Measurements from ENCODE around the gene CCDC18. TPM values are rescaled to one million over a fixed set of nuclear protein-coding genes. Genes with fewer than 3 reads are reported as not detected.
"Not testable (repeated sequence)": the region's sequence is repeated elsewhere in the genome, so short reads cannot be mapped to it uniquely, and the experiment has no call there.

CCDC18 gene
- total RNA-seq, 1 experiment from 2014 or later, result 22.2 TPM

GRCh38 chr1:93164816-93165215 is 15.7 kb upstream of the CCDC18 start:
- CTCF ChIA-PET, result no interaction called here
- no peaks in the 10 kb centered on the region for H3K27me3 Mint-ChIP-seq (ENCODE audit: insufficient read depth, unreplicated experiment)
- no peak for DNase-seq (ENCODE audit: unreplicated experiment)
- no peak for TF ChIP-seq CTCF (IDR thresholded peaks at IDR 0.05; ENCODE audit: unreplicated experiment)
- no TSS peak for BruUV-seq (replicated peaks)
- POLR2A ChIA-PET, result interaction anchor here (1.9 to 2.3 kb wide), 3 partner anchors 11 to 86 kb away, joined by 5 to 7 read pairs (median 6); partner anchors contain the start of gene MTF2
- H3K36me3 Mint-ChIP-seq (ENCODE audit: insufficient read depth, unreplicated experiment), result peaks cover 33% of the 10 kb centered on the region
- H3K4me1 Mint-ChIP-seq (ENCODE audit: insufficient read depth, unreplicated experiment), result peaks cover 15% of the 10 kb centered on the region
- H3K4me3 Mint-ChIP-seq (ENCODE audit: unreplicated experiment), result no peak overlapping the region
- intact Hi-C loops (cut with micrococcal nuclease), result no loop called here
- peaks cover 18% of the 10 kb centered on the region for H3K9me3 Mint-ChIP-seq (ENCODE audit: unreplicated experiment)
- no peak overlapping the region for H3K27ac Mint-ChIP-seq (ENCODE audit: low read depth, unreplicated experiment)

GRCh38 chr1:93165895-93166294 is 14.6 kb upstream of the CCDC18 start:
- peaks cover 31% of the 10 kb centered on the region for H3K36me3 Mint-ChIP-seq (ENCODE audit: insufficient read depth, unreplicated experiment)
- peaks cover 15% of the 10 kb centered on the region for H3K4me1 Mint-ChIP-seq (ENCODE audit: insufficient read depth, unreplicated experiment)
- DNase-seq (ENCODE audit: unreplicated experiment); H3K4me3 Mint-ChIP-seq (ENCODE audit: unreplicated experiment); H3K27ac Mint-ChIP-seq (ENCODE audit: low read depth, unreplicated experiment); intact Hi-C loops (cut with micrococcal nuclease); H3K27me3 Mint-ChIP-seq (ENCODE audit: insufficient read depth, unreplicated experiment); BruUV-seq (replicated peaks); CTCF ChIA-PET: not testable (repeated sequence)
- POLR2A ChIA-PET, result interaction anchor here (2.1 to 2.3 kb wide), 2 partner anchors 10 to 14 kb away, joined by 6 to 7 read pairs; no protein-coding TSS in a partner anchor
- H3K9me3 Mint-ChIP-seq (ENCODE audit: unreplicated experiment), result peaks cover 18% of the 10 kb centered on the region

DNA sequence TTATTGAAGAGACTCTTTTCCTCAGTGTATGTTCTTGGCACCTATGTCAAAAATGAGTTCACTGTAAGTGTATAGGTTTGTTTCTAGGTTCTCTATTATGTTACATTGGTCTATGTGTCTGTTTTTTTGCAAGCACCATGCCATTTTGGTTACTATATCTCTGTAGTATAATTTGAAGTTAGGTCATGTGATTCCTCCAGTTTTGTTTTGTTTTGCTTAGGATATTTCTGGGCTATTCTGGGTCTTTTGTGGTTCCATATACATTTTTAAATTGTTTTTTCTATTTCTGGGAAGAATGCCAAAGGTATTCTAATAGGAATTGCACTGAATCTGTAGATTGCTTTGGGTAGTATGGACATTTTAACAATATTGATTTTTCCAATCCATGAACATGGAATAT is 13.5 kb upstream of the CCDC18 start:
- Mint-ChIP-seq H3K27ac (ENCODE audit: low read depth, unreplicated experiment) (no peak overlapping the region), H3K27me3 (ENCODE audit: insufficient read depth, unreplicated experiment) (no peaks in the 10 kb centered on the region), H3K4me1 (ENCODE audit: insufficient read depth, unreplicated experiment) (peaks cover 16% of the 10 kb centered on the region), H3K4me3 (ENCODE audit: unreplicated experiment) (no peak overlapping the region), H3K9me3 (ENCODE audit: unreplicated experiment) (peaks cover 18% of the 10 kb centered on the region), H3K36me3 (ENCODE audit: insufficient read depth, unreplicated experiment) (peaks cover 22% of the 10 kb centered on the region)
- ChIA-PET CTCF (no interaction called here), POLR2A (interaction anchor here (1.2 kb wide), 1 partner anchor 11 kb away, joined by 5 read pairs; no protein-coding TSS in a partner anchor)
- TF ChIP-seq CTCF (IDR thresholded peaks at IDR 0.05; ENCODE audit: unreplicated experiment), result no peak
- no peak for DNase-seq (ENCODE audit: unreplicated experiment)
- BruUV-seq (replicated peaks), result no TSS peak
- intact Hi-C loops (cut with micrococcal nuclease), result no loop called here

GRCh38 chr1:93170141-93170678 is 10.3 kb upstream of the CCDC18 start:
- H3K27me3 Mint-ChIP-seq (ENCODE audit: insufficient read depth, unreplicated experiment); BruUV-seq (replicated peaks); DNase-seq (ENCODE audit: unreplicated experiment); CTCF ChIA-PET; intact Hi-C loops (cut with micrococcal nuclease); H3K27ac Mint-ChIP-seq (ENCODE audit: low read depth, unreplicated experiment); H3K4me3 Mint-ChIP-seq (ENCODE audit: unreplicated experiment): not testable (repeated sequence)
- peaks cover 19% of the 10 kb centered on the region for H3K4me1 Mint-ChIP-seq (ENCODE audit: insufficient read depth, unreplicated experiment)
- POLR2A ChIA-PET, result interaction anchor here (1.3 kb wide), 1 partner anchor 8 kb away, joined by 5 read pairs; no protein-coding TSS in a partner anchor
- H3K36me3 Mint-ChIP-seq (ENCODE audit: insufficient read depth, unreplicated experiment), result peaks cover 16% of the 10 kb centered on the region
- peaks cover 23% of the 10 kb centered on the region for H3K9me3 Mint-ChIP-seq (ENCODE audit: unreplicated experiment)

DNA sequence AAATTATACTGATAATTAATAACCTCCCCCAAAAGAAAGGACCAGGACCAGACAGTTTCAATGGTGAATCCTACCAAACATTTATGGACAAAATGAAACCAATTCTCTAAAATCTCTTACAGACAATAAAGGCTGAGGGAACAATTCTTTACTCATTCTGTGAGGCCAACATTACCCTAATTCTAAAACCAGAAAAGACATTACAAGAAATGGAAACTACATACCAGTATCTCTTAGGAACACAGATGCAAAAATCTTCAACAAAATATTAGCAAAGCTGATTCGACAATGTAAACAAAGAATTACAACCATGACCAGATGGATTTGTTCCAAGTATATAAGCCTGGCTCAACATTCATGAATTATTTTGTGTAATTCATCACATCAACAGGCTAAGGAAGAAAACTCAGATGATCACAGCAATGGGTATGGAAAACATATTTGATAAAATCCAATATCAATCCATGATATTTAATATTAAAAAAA is 8.9 kb upstream of the CCDC18 start:
- Mint-ChIP-seq H3K4me3 (ENCODE audit: unreplicated experiment) (no peak overlapping the region), H3K9me3 (ENCODE audit: unreplicated experiment) (peaks cover 16% of the 10 kb centered on the region), H3K27ac (ENCODE audit: low read depth, unreplicated experiment) (peak overlapping the region; percentile 31), H3K27me3 (ENCODE audit: insufficient read depth, unreplicated experiment) (no peaks in the 10 kb centered on the region), H3K36me3 (ENCODE audit: insufficient read depth, unreplicated experiment) (peaks cover 16% of the 10 kb centered on the region), H3K4me1 (ENCODE audit: insufficient read depth, unreplicated experiment) (peaks cover 26% of the 10 kb centered on the region)
- ChIA-PET POLR2A (no interaction called here), CTCF (interaction anchor here (0.6 to 1.1 kb wide), 3 partner anchors 17 to 163 kb away, joined by 3 to 4 read pairs (median 4); no protein-coding TSS in a partner anchor)
- TF ChIP-seq CTCF (IDR thresholded peaks at IDR 0.05; ENCODE audit: unreplicated experiment), result no peak
- no TSS peak for BruUV-seq (replicated peaks)
- intact Hi-C loops (cut with micrococcal nuclease), result no loop called here
- DNase-seq (ENCODE audit: unreplicated experiment), result no peak

Data from MCF 10A (cell line).